ENCODE results near the gene SRPK1. TPM values are rescaled to one million over a fixed set of nuclear protein-coding genes. Genes with fewer than 3 reads are reported as not detected.

Gene SRPK1
- total RNA-seq, 1 experiment from 2014 or later = 89.4 TPM

GRCh38 chr6:35810971-35811698 is 109.8 kb downstream of the SRPK1 start:
- peak overlapping the region; percentile 91 for H3K4me2 ChIP-seq (ENCODE audit: low read length)
- ATAC-seq = peak; percentile 89
- TF ChIP-seq FOSL1 (IDR thresholded peaks at IDR 0.05; ENCODE audit: low read depth) (peak; percentile 73), CTCF (IDR thresholded peaks at IDR 0.05 in 2 of 3, conservative IDR thresholded peaks at IDR 0.05 in 1 of 3; ENCODE audit: borderline replicate concordance in 1 of 3, insufficient read depth in 1 of 3, low read depth in 2 of 3, low read length in 2 of 3) (no peak), CBX3 (IDR thresholded peaks at IDR 0.05; ENCODE audit: low read depth) (peak; percentile 87), ATF3 (IDR thresholded peaks at IDR 0.05) (no peak), RAD21 (IDR thresholded peaks at IDR 0.05; ENCODE audit: low read depth) (no peak), REST (IDR thresholded peaks at IDR 0.05; ENCODE audit: low read depth) (no peak), YY1 (IDR thresholded peaks at IDR 0.05; ENCODE audit: extremely low read depth, insufficient replicate concordance, low read depth, low read length) (no peak), ZNF274 (IDR thresholded peaks at IDR 0.05; ENCODE audit: low read depth, low read length) (no peak), SRF (IDR thresholded peaks at IDR 0.05; ENCODE audit: low read depth) (no peak), CEBPB (IDR thresholded peaks at IDR 0.05; ENCODE audit: low read depth) (no peak; the same call in 1 of the 2 replicates), EZH2phosphoT487 (IDR thresholded peaks at IDR 0.05; ENCODE audit: borderline replicate concordance) (no peak), SP1 (IDR thresholded peaks at IDR 0.05; ENCODE audit: low read depth) (peak; percentile 70), ZBTB33 (IDR thresholded peaks at IDR 0.05; ENCODE audit: extremely low read depth, insufficient replicate concordance, low read length) (no peak), EGR1 (IDR thresholded peaks at IDR 0.05; ENCODE audit: low read depth) (no peak), ELF1 (IDR thresholded peaks at IDR 0.05; ENCODE audit: borderline replicate concordance, low read depth) (peak; percentile 33; the same call in 1 of the 2 replicates), JUND (IDR thresholded peaks at IDR 0.05) (peak; percentile 67; the same call in 1 of the 2 replicates), SIN3A (IDR thresholded peaks at IDR 0.05; ENCODE audit: low read depth) (peak; percentile 54), MAX (IDR thresholded peaks at IDR 0.05) (peak; percentile 64), EZH2 (IDR thresholded peaks at IDR 0.05) (no peak)

More at GRCh38 chr6:35810971-35811698, 109.8 kb downstream of the SRPK1 start:
- Histone ChIP-seq H3K36me3 (ENCODE audit: control insufficient read depth in 1 of 2, insufficient read depth in 2 of 2, low read length in 2 of 2) (no peaks in the 10 kb centered on the region), H3K79me2 (ENCODE audit: insufficient read depth, low read length) (no peaks in the 10 kb centered on the region), H3K27me3 (ENCODE audit: insufficient read depth, low read length) (no peaks in the 10 kb centered on the region), H3K9me2 (ENCODE audit: insufficient read depth) (no peaks in the 10 kb centered on the region), H2AFZ (ENCODE audit: low read depth, low read length, poor library complexity, severe bottlenecking) (peak overlapping the region; percentile 86), H3K4me3 (replicated peaks in 1 of 2; ENCODE audit: low read depth in 1 of 2, low read length in 2 of 2) (peak overlapping the region; percentile 39 to 60), H4K20me1 (ENCODE audit: insufficient read depth) (no peaks in the 10 kb centered on the region), H3K4me1 (ENCODE audit: control insufficient read depth in 1 of 2, insufficient read depth in 2 of 2, low read length in 2 of 2) (peaks cover 14 to 24% of the 10 kb centered on the region in 2 experiments), H3K27ac (ENCODE audit: low read depth, low read length) (peak overlapping the region; percentile 65), H3K9ac (ENCODE audit: low read length) (peak overlapping the region; percentile 61), H3K9me3 (ENCODE audit: control insufficient read depth in 1 of 2, insufficient read depth in 1 of 2, low read depth in 1 of 2, low read length in 2 of 2) (no peaks in the 10 kb centered on the region)
- ChIA-PET POLR2A (interaction anchor here (0.5 kb wide), 1 partner anchor 268 kb away, joined by 3 read pairs; no protein-coding TSS in a partner anchor), CTCF (no interaction called here), RAD21 (ENCODE audit: low non-redundant PET in 1 of 2, low total read pairs in 2 of 2, uncharacterized antibody in 2 of 2, unreplicated experiment in 2 of 2) (no interaction called here)
- peak; percentile 76 for DNase-seq (ENCODE audit: low read depth, low spot score)
- TSS peak; percentile 92 for BruUV-seq (replicated peaks)
- intact Hi-C loops (cut with micrococcal nuclease) = no loop called here

All from HCT116 (cell line).